CD4-positive, alpha-beta memory T cell (primary cell): ENCODE measurements around the gene SPCS2. TPM values are rescaled to one million over a fixed set of nuclear protein-coding genes. Genes with fewer than 3 reads are reported as not detected.
"Not testable (repeated sequence)": the region's sequence is repeated elsewhere in the genome, so short reads cannot be mapped to it uniquely, and the experiment has no call there.

Experiments
- CTCF ChIA-PET: fragments of 350-600 bp; sonication (Branson Sonifier 250); formaldehyde crosslinking; loops from one replicate; lab custom pipeline; 2021; ENCODE audit warnings: inconsistent platforms; ENCODE audit not compliant: partially characterized antibody; lab: Charles Lee
- POLR2A ChIA-PET: fragments of 350-600 bp; sonication (Branson Sonifier 250); formaldehyde crosslinking; loops from one replicate; lab custom pipeline; 2021; ENCODE audit not compliant: partially characterized antibody; lab: Charles Lee
- DNase-seq, 5 donors: peaks; one replicate each; pipeline versions ENCODE4 v3.0.0 to v3.0.0-alpha.2; 2020 to 2022; ENCODE audit warnings: mixed read lengths in 1 of 5
- H3K27ac ChIP-seq: one replicate; pipeline ENCODE4 v1.7.0; 2013; ENCODE audit warnings: low read depth, low read length
- H3K27me3 ChIP-seq: 2 replicates; pipeline ENCODE4 v1.7.0; 2013; ENCODE audit warnings: mild to moderate bottlenecking, low read length, moderate library complexity; ENCODE audit not compliant: insufficient read depth
- H3K36me3 ChIP-seq: 2 replicates; pipeline ENCODE4 v1.7.0; 2013; ENCODE audit warnings: mild to moderate bottlenecking, low read length, moderate library complexity; ENCODE audit not compliant: insufficient read depth
- H3K4me1 ChIP-seq: 2 replicates; pipeline ENCODE4 v1.7.0; 2013; ENCODE audit warnings: mild to moderate bottlenecking, low read length, moderate library complexity; ENCODE audit not compliant: insufficient read depth
- H3K4me3 ChIP-seq, 2 donors: one replicate each; pipeline ENCODE4 v1.7.0; 2013; ENCODE audit warnings: low read length in 2 of 2, mild to moderate bottlenecking in 1 of 2
- H3K9me3 ChIP-seq, 2 donors: one replicate each; pipeline ENCODE4 v1.7.0; 2013; ENCODE audit warnings: low read length in 2 of 2, control low read depth in 1 of 2; ENCODE audit not compliant: control insufficient read depth in 1 of 2
- H3K27ac Mint-ChIP-seq, 7 donors: one replicate each; pipeline ENCODE4 v1.8.0; 2020 to 2021; ENCODE audit warnings: mixed read lengths in 7 of 7, mild to moderate bottlenecking in 6 of 7, inconsistent platforms in 3 of 7, moderate library complexity in 3 of 7
- H3K27me3 Mint-ChIP-seq, 2 donors: one replicate each; pipeline ENCODE4 v1.8.0; 2020 to 2021; ENCODE audit warnings: mixed read lengths in 2 of 2
- H3K36me3 Mint-ChIP-seq, 2 donors: one replicate each; pipeline ENCODE4 v1.8.0; 2020 to 2021; ENCODE audit warnings: mixed read lengths in 2 of 2, inconsistent platforms in 1 of 2, mild to moderate bottlenecking in 1 of 2
- H3K4me1 Mint-ChIP-seq, 4 donors: one replicate each; pipeline ENCODE4 v1.8.0; 2020 to 2021; ENCODE audit warnings: mixed read lengths in 4 of 4, mild to moderate bottlenecking in 1 of 4
- H3K4me3 Mint-ChIP-seq, 8 donors: one replicate each; pipeline ENCODE4 v1.8.0; 2020 to 2021; ENCODE audit warnings: mixed read lengths in 8 of 8, mild to moderate bottlenecking in 7 of 8, moderate library complexity in 6 of 8, inconsistent platforms in 3 of 8
- H3K9me3 Mint-ChIP-seq, 8 donors: one replicate each; pipeline ENCODE4 v1.8.0; 2020 to 2021; ENCODE audit warnings: mixed read lengths in 8 of 8, mild to moderate bottlenecking in 5 of 8, inconsistent platforms in 3 of 8, moderate library complexity in 1 of 8
- intact Hi-C: fragments of 100-400 bp; cut with micrococcal nuclease; formaldehyde crosslinking; loops from one replicate; pipeline ENCODE4 v1.15.1; 2023
- polyA plus RNA-seq, 2 donors: library from polyadenylated mRNA; unstranded; fragments of 300-500 nt; fragmentation: Illumina TruSeq; gene quantifications; one replicate each; pipeline ENCODE4 v1.2.3, GENCODE V29; 2021
- total RNA-seq, 2 experiments: library from RNA; stranded (reverse); gene quantifications; one replicate each; pipeline ENCODE4 v1.2.3, GENCODE V29; 2021

SPCS2 gene
- total and polyA plus RNA-seq, 4 experiments from 2014 or later, result 145 to 272 (median 195) TPM

DNA sequence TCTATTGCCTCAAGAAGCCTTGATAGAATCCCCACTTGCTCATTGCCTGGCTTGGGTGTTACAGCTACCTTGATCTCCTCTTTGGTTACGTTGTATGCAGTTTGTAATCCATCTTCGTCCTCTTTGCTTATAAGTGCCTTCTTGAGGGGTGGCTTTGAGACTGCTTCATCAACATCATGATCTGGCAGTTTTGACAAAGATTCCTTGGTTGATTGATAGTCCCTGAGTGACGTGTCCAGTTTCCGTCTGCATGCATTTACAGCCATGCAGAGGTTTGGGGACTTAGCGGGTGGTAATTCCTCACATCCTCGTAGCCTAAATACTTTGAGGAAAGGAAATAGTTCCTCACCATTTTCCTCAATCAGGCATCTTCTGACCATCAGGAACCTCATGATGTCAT, 62.8 kb downstream of the SPCS2 start:
- H3K4me1 ChIP-seq, result no peaks in the 10 kb centered on the region
- no peak overlapping the region for H3K27ac Mint-ChIP-seq
- DNase-seq, result no peak
- H3K36me3 Mint-ChIP-seq, result peaks cover 30 to 33% of the 10 kb centered on the region in 2 donors
- intact Hi-C loops, result no loop called here
- H3K27ac ChIP-seq, result no peak overlapping the region
- no peak overlapping the region for H3K4me3 ChIP-seq
- H3K36me3 ChIP-seq, result peaks cover 13% of the 10 kb centered on the region
- no peaks in the 10 kb centered on the region for H3K9me3 ChIP-seq
- ChIA-PET CTCF (interaction anchor here (1.1 to 6.9 kb wide), 3 partner anchors 10 to 237 kb away, joined by 3 to 47 read pairs (median 3); no protein-coding TSS in a partner anchor), POLR2A (no interaction called here)
- H3K27me3 ChIP-seq, result no peaks in the 10 kb centered on the region
- no peaks in the 10 kb centered on the region for H3K9me3 Mint-ChIP-seq
- H3K4me3 Mint-ChIP-seq, result no peak overlapping the region
- H3K4me1 Mint-ChIP-seq, result peaks cover 0 to 4% (median 0%) of the 10 kb centered on the region in 4 donors
- H3K27me3 Mint-ChIP-seq, result no peaks in the 10 kb centered on the region

GRCh38 chr11:75013051-75013450, 64.0 kb downstream of the SPCS2 start:
- DNase-seq, result no peak
- Histone ChIP-seq H3K36me3 (peaks cover 9% of the 10 kb centered on the region), H3K4me1 (no peaks in the 10 kb centered on the region), H3K4me3 (no peak overlapping the region), H3K9me3 (no peaks in the 10 kb centered on the region), H3K27ac (no peak overlapping the region), H3K27me3 (no peaks in the 10 kb centered on the region)
- Mint-ChIP-seq H3K4me3 (no peak overlapping the region), H3K27ac (no peak overlapping the region), H3K36me3 (peaks cover 22 to 24% of the 10 kb centered on the region in 2 donors), H3K4me1 (peaks cover 0 to 4% (median 0%) of the 10 kb centered on the region in 4 donors), H3K27me3 (no peaks in the 10 kb centered on the region), H3K9me3 (no peaks in the 10 kb centered on the region)
- intact Hi-C loops, result no loop called here
- ChIA-PET POLR2A (no interaction called here), CTCF (interaction anchor here (1.1 to 6.9 kb wide), 2 partner anchors 9 to 131 kb away, joined by 3 to 47 read pairs; no protein-coding TSS in a partner anchor)

- H3K27ac Mint-ChIP-seq, result no peak overlapping the region
- H3K4me1 ChIP-seq, result no peaks in the 10 kb centered on the region
These were observed 65.1 kb downstream of the SPCS2 start for GRCh38 chr11:75014129-75014528.

DNA sequence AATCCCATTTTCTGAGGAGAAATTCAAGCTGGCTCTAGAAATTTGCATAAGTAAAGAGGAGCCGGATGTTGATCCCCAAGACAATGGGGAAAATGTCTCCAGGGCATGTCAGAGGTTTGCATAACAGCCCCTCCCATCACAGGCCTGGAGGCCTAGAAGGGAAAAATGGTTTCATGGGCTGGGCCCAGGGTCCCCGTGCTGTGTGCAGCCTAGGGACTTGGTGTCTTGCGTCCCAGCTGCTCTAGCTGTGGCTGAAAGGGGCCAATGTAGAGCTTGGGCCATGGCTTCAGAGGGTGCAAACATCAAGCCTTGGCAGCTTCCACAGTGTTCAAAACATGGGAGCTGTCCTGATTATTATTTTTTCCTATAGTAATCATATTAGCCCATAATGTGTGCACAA, 70.1 kb downstream of the SPCS2 start:
- POLR2A ChIA-PET, H3K9me3 Mint-ChIP-seq, H3K36me3 Mint-ChIP-seq, H3K27me3 Mint-ChIP-seq, H3K27ac ChIP-seq, H3K36me3 ChIP-seq, H3K4me1 Mint-ChIP-seq, H3K4me1 ChIP-seq, H3K9me3 ChIP-seq, DNase-seq, intact Hi-C loops, H3K4me3 ChIP-seq, H3K27me3 ChIP-seq, H3K4me3 Mint-ChIP-seq: not testable (repeated sequence)
- H3K27ac Mint-ChIP-seq, result peak overlapping the region in 1 of 7 donors; percentile 14
- CTCF ChIA-PET, result interaction anchor here (0.9 kb wide), 1 partner anchor 203 kb away, joined by 3 read pairs; no protein-coding TSS in a partner anchor

More at GRCh38 chr11:75014129-75014528, 65.1 kb downstream of the SPCS2 start:
- Mint-ChIP-seq H3K4me3 (no peak overlapping the region), H3K9me3 (peaks cover 0 to 6% (median 2%) of the 10 kb centered on the region in 8 donors), H3K4me1 (peaks cover 0 to 4% (median 0%) of the 10 kb centered on the region in 4 donors), H3K36me3 (peaks cover 17 to 23% of the 10 kb centered on the region in 2 donors), H3K27me3 (no peaks in the 10 kb centered on the region)
- H3K27me3 ChIP-seq, result no peaks in the 10 kb centered on the region
- H3K4me3 ChIP-seq, result no peak overlapping the region
- CTCF ChIA-PET, result interaction anchor here (1.0 to 6.9 kb wide), 2 partner anchors 8 to 191 kb away, joined by 3 to 47 read pairs; no protein-coding TSS in a partner anchor
- DNase-seq, result no peak
- no peak overlapping the region for H3K27ac ChIP-seq
- peaks cover 9% of the 10 kb centered on the region for H3K36me3 ChIP-seq
- POLR2A ChIA-PET, result no interaction called here
- no peaks in the 10 kb centered on the region for H3K9me3 ChIP-seq
- intact Hi-C loops, result no loop called here

DNA sequence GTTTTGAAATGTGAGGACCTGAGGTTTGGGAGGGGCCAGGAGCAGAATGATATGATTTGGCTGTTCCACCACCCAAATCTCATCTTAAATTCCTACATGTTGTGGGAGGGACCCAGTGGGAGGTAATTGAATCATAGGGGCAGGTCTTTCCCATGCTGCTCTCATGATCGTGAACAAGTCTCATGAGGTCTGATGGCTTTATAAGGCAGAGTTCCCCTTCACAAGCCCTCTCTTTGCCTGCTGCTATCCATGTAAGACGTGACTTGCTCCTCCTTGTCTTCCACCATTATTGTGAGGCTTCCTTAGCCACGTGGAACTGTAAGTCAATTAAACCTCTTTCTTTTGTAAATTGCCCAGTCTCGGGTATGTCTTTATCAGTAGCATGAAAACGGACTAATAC, 71.3 kb downstream of the SPCS2 start:
- H3K36me3 Mint-ChIP-seq, H3K27me3 ChIP-seq, POLR2A ChIA-PET, H3K4me1 Mint-ChIP-seq, H3K9me3 ChIP-seq, H3K27ac ChIP-seq, DNase-seq, H3K9me3 Mint-ChIP-seq, H3K4me1 ChIP-seq, H3K4me3 Mint-ChIP-seq, intact Hi-C loops, H3K27me3 Mint-ChIP-seq, H3K36me3 ChIP-seq, H3K27ac Mint-ChIP-seq, H3K4me3 ChIP-seq: not testable (repeated sequence)
- CTCF ChIA-PET, result interaction anchor here (0.9 to 7.9 kb wide), 4 partner anchors 9 to 228 kb away, joined by 3 to 47 read pairs (median 28); partner anchors contain the start of gene TPBGL

- Histone ChIP-seq H3K4me1 (no peaks in the 10 kb centered on the region), H3K4me3 (no peak overlapping the region), H3K27me3 (no peaks in the 10 kb centered on the region), H3K36me3 (no peaks in the 10 kb centered on the region), H3K27ac (no peak overlapping the region), H3K9me3 (no peaks in the 10 kb centered on the region)
- CTCF ChIA-PET, result interaction anchor here (0.8 to 7.9 kb wide), 28 partner anchors 10 to 257 kb away, joined by 3 to 47 read pairs (median 6); no protein-coding TSS in a partner anchor
- Mint-ChIP-seq H3K27me3 (no peaks in the 10 kb centered on the region), H3K4me1 (no peaks in the 10 kb centered on the region), H3K27ac (no peak overlapping the region), H3K9me3 (peaks cover 0 to 6% (median 3%) of the 10 kb centered on the region in 8 donors), H3K4me3 (no peak overlapping the region), H3K36me3 (peaks cover 0 to 10% of the 10 kb centered on the region in 2 donors)
- no peak for DNase-seq
- intact Hi-C loops, result no loop called here
- POLR2A ChIA-PET, result interaction anchor here (0.9 to 1.0 kb wide), 2 partner anchors 226 to 227 kb away, joined by 3 read pairs; no protein-coding TSS in a partner anchor
These were observed 73.2 kb downstream of the SPCS2 start for GRCh38 chr11:75022296-75022695.

DNA sequence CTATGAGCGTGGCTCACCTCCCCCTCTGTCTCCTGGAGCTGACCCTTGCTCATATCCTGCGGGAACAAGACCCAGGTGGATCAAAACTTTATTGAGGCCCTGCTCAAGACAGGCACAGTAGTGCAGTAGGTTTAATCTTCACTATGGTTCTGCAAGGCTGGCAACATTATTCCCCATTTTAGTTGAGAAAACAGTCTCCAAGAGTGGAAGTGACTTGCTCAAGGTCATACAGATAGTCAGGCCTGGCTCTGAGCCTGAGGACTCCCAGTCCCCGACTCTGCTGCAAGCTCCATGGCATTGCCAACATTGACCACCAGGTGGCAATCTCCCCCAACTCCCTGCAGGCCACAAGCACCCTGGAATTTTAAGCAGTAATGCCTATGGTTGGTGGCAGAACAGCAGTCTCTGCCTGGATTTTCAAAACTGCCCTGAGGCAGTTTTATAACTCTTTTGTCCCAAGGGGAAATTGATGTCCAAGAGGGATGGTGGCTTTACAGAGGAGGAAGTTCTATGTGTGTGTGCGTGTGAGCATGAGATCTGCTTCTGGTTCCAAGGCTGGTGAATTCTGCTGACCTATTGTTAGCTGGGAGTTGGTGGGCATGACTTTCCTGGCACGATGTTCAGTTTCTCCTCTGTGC, 73.8 kb downstream of the SPCS2 start:
- no peak overlapping the region for H3K4me3 ChIP-seq
- H3K4me1 Mint-ChIP-seq, result no peaks in the 10 kb centered on the region
- peak overlapping the region in 1 of 7 donors; percentile 10 for H3K27ac Mint-ChIP-seq
- no peak overlapping the region for H3K27ac ChIP-seq
- H3K27me3 ChIP-seq, result no peaks in the 10 kb centered on the region
- no peak overlapping the region for H3K4me3 Mint-ChIP-seq
- intact Hi-C loops, result loop anchor here (1.0 kb wide), 2 partner anchors 117 to 248 kb away; no protein-coding TSS in a partner anchor
- ChIA-PET CTCF (interaction anchor here (0.8 to 7.9 kb wide), 30 partner anchors 10 to 257 kb away, joined by 3 to 47 read pairs (median 6); no protein-coding TSS in a partner anchor), POLR2A (interaction anchor here (0.9 kb wide), 1 partner anchor 226 kb away, joined by 3 read pairs; no protein-coding TSS in a partner anchor)
- peak; percentile 59 to 69 (median 62) for DNase-seq
- no peaks in the 10 kb centered on the region for H3K9me3 ChIP-seq
- peaks cover 0 to 6% (median 3%) of the 10 kb centered on the region in 8 donors for H3K9me3 Mint-ChIP-seq
- H3K36me3 ChIP-seq, result no peaks in the 10 kb centered on the region
- H3K27me3 Mint-ChIP-seq, result peaks cover 0 to 1% of the 10 kb centered on the region in 2 donors
- peaks cover 0 to 10% of the 10 kb centered on the region in 2 donors for H3K36me3 Mint-ChIP-seq
- H3K4me1 ChIP-seq, result no peaks in the 10 kb centered on the region
